Liver (tissue), 10 donors: ENCODE measurements around the gene FCGR2B. TPM values are rescaled to one million over a fixed set of nuclear protein-coding genes. Genes with fewer than 3 reads are reported as not detected.

Experiments used
- DNase-seq: peaks from one replicate; pipeline ENCODE4 v3.0.0-alpha.2; 2017; ENCODE audit warnings: low spot score
- H3K27ac ChIP-seq, 2 donors: one replicate each; pipeline ENCODE4 v1.7.0; 2013; ENCODE audit warnings: inconsistent platforms in 2 of 2, low read length in 2 of 2, control low read depth in 1 of 2, low read depth in 1 of 2, mild to moderate bottlenecking in 1 of 2
- H3K27me3 ChIP-seq, 4 donors: one replicate each; pipeline versions ENCODE4 v1.6.1 to v1.7.0; 2013; ENCODE audit warnings: low read length in 3 of 4, inconsistent platforms in 1 of 4, mild to moderate bottlenecking in 1 of 4, moderate library complexity in 1 of 4; ENCODE audit not compliant: control insufficient read depth in 4 of 4, insufficient read depth in 4 of 4
- H3K36me3 ChIP-seq, 4 donors: one replicate each; pipeline versions ENCODE4 v1.6.1 to v1.7.0; 2013; ENCODE audit warnings: low read length in 3 of 4, mild to moderate bottlenecking in 3 of 4, low read depth in 1 of 4, moderate library complexity in 1 of 4; ENCODE audit not compliant: control insufficient read depth in 4 of 4, insufficient read depth in 3 of 4
- H3K4me1 ChIP-seq, 4 donors: one replicate each; pipeline versions ENCODE4 v1.6.1 to v1.7.0; 2013; ENCODE audit warnings: low read length in 3 of 4, mild to moderate bottlenecking in 3 of 4, moderate library complexity in 1 of 4; ENCODE audit not compliant: control insufficient read depth in 4 of 4, insufficient read depth in 4 of 4
- H3K4me3 ChIP-seq, 3 donors: one replicate each; pipeline versions ENCODE4 v1.6.1 to v1.7.0; 2013; ENCODE audit warnings: low read length in 3 of 3, control low read depth in 1 of 3, low read depth in 1 of 3, mild to moderate bottlenecking in 1 of 3
- H3K9ac ChIP-seq, 2 donors: one replicate each; pipeline ENCODE4 v1.7.0; 2013; ENCODE audit warnings: low read length in 2 of 2, mild to moderate bottlenecking in 2 of 2, moderate library complexity in 2 of 2, control low read depth in 1 of 2, low read depth in 1 of 2
- H3K9me3 ChIP-seq, 4 donors: one replicate each; pipeline versions ENCODE4 v1.6.1 to v1.7.0; 2013; ENCODE audit warnings: low read length in 3 of 4; ENCODE audit not compliant: control insufficient read depth in 4 of 4
- ATF3 ChIP-seq: IDR thresholded peaks from 2 replicates; pipeline ENCODE4 v1.6.1; 2016; ENCODE audit warnings: antibody characterized with exemption
- CTCF ChIP-seq: fragments of 150-350 bp; IDR thresholded peaks from 2 replicates; pipeline ENCODE4 v1.5.1; 2017; ENCODE audit warnings: improper control_type of control experiment, low read depth, low read length; ENCODE audit not compliant: missing input control
- FOXA2 ChIP-seq: IDR thresholded peaks from 2 replicates; pipeline ENCODE4 v1.6.1; 2016; ENCODE audit warnings: antibody characterized with exemption
- MAX ChIP-seq: IDR thresholded peaks from 2 replicates; pipeline ENCODE4 v1.6.1; 2016; ENCODE audit warnings: antibody characterized with exemption
- REST ChIP-seq: IDR thresholded peaks from 2 replicates; pipeline ENCODE4 v1.6.1; 2016; ENCODE audit warnings: antibody characterized with exemption, mild to moderate bottlenecking
- SP1 ChIP-seq: IDR thresholded peaks from 2 replicates; pipeline ENCODE4 v1.6.1; 2018; ENCODE audit warnings: antibody characterized with exemption, mild to moderate bottlenecking
- YY1 ChIP-seq: IDR thresholded peaks from 2 replicates; pipeline ENCODE4 v1.6.1; 2016; ENCODE audit warnings: antibody characterized with exemption, mild to moderate bottlenecking
- WGBS: extraction: QIAGEN DNeasy Blood & Tissue Kit; methylation state at CpG from one replicate; pipeline ENCODE4 v1.1.7; 2013; 5-methylcytosine and 5-hydroxymethylcytosine counted together
- polyA plus RNA-seq, 2 donors: library from polyadenylated mRNA; stranded (reverse) in 1 of 2; unstranded in 1 of 2; fragments of 200-250 nt in 1 of 2; fragments of >200 nt in 1 of 2; fragmentation: Nextera tagmentation in 1 of 2; extraction: Ambion mirVana in 1 of 2; gene quantifications; one replicate each; pipeline versions ENCODE4 v1.2.1 to v1.2.3, GENCODE V29; 2013 to 2015
- small RNA-seq: library from RNA; depleted of rRNA; stranded (forward); fragments of <200 nt; gene quantifications from one replicate; pipeline ENCODE3, GENCODE V24; 2014
- total RNA-seq, 2 donors: library from RNA; depleted of rRNA; stranded (reverse); fragments of >200 nt; gene quantifications; one replicate each; pipeline ENCODE4 v1.2.3, GENCODE V29; 2014
- TF ChIP-seq, protein P1 (sequence below): IDR thresholded peaks from 2 replicates; pipeline ENCODE4 v1.6.1; 2016; ENCODE audit warnings: antibody characterized with exemption
- donor health status: healthy.
- donor health status: healthy.
- donor health status: healthy.
- donor health status: healthy.
- donor health status: healthy.

FCGR2B gene
- total and polyA plus RNA-seq, 4 donors = 7.9 to 39.5 (median 25.0) TPM

GRCh38 chr1:161727256-161727924 is 64.4 kb downstream of the FCGR2B start:
- no peak for DNase-seq
- Histone ChIP-seq H3K9me3 (no peaks in the 10 kb centered on the region), H3K4me3 (peak overlapping the region; percentile 39 to 67 (median 63)), H3K27ac (peak overlapping the region; percentile 87 to 92), H3K27me3 (no peaks in the 10 kb centered on the region), H3K9ac (peak overlapping the region; percentile 61 to 87), H3K36me3 (no peaks in the 10 kb centered on the region), H3K4me1 (peaks cover 2 to 17% (median 9%) of the 10 kb centered on the region in 4 donors)
- peak; percentile 30 for TF ChIP-seq YY1
- TF ChIP-seq SP1 = peak; percentile 3
- TF ChIP-seq, protein P1, sequence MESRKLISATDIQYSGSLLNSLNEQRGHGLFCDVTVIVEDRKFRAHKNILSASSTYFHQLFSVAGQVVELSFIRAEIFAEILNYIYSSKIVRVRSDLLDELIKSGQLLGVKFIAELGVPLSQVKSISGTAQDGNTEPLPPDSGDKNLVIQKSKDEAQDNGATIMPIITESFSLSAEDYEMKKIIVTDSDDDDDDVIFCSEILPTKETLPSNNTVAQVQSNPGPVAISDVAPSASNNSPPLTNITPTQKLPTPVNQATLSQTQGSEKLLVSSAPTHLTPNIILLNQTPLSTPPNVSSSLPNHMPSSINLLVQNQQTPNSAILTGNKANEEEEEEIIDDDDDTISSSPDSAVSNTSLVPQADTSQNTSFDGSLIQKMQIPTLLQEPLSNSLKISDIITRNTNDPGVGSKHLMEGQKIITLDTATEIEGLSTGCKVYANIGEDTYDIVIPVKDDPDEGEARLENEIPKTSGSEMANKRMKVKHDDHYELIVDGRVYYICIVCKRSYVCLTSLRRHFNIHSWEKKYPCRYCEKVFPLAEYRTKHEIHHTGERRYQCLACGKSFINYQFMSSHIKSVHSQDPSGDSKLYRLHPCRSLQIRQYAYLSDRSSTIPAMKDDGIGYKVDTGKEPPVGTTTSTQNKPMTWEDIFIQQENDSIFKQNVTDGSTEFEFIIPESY = no peak
- no peak for TF ChIP-seq ATF3
- TF ChIP-seq REST = no peak
- TF ChIP-seq CTCF = no peak
- no peak for TF ChIP-seq MAX
- TF ChIP-seq FOXA2 = no peak
- WGBS = 2% methylated on average over 38 of the region's 38 CpGs

Small RNA genes lying within 50 kb of the gene (small RNA-seq; reads per million reads assigned to genes)
- gene RF00019 = not detected

Other genes with a start within 250 kb of the FCGR2B start
- 10 to 100 TPM; 15.5 to 16.0 TPM for gene FCGR2A, start 157.7 kb upstream of the FCGR2B start, total RNA-seq
- 1 to 10 TPM; 2.9 to 7.5 TPM for gene FCGR2A, start 157.7 kb upstream of the FCGR2B start, polyA plus RNA-seq
- 1 to 10 TPM; 2.4 to 3.1 TPM for gene HSPA6, start 138.6 kb upstream of the FCGR2B start, total RNA-seq
- gene HSPA6, start 138.6 kb upstream of the FCGR2B start, polyA plus RNA-seq = under 1 TPM; 0.44 to 0.63 TPM
- 10 to 100 TPM; 37.7 to 70.1 TPM for gene FCGR3A, start 113.3 kb upstream of the FCGR2B start, total RNA-seq
- gene FCGR3A, start 113.3 kb upstream of the FCGR2B start, polyA plus RNA-seq = 10 to 100 TPM in 1 of 2 donors, 1 to 10 TPM in 1; 9.8 to 60.7 TPM
- 1 to 10 TPM; 6.0 to 9.2 TPM for gene FCGR3B, start 32.0 kb upstream of the FCGR2B start, total RNA-seq
- 1 to 10 TPM in 1 of 2 donors, under 1 TPM in 1; 0.64 to 2.2 TPM for gene FCGR3B, start 32.0 kb upstream of the FCGR2B start, polyA plus RNA-seq
- gene FCRLA, start 44.1 kb downstream of the FCGR2B start, total RNA-seq = 1 to 10 TPM in 1 of 2 donors, under 1 TPM in 1; 0.33 to 3.3 TPM
- gene FCRLA, start 44.1 kb downstream of the FCGR2B start, polyA plus RNA-seq = under 1 TPM; 0.06 to 0.25 TPM
- gene FCRLB, start 58.4 kb downstream of the FCGR2B start, total RNA-seq = 1 to 10 TPM in 1 of 2 donors, under 1 TPM in 1; 0.33 to 2.9 TPM
- gene FCRLB, start 58.4 kb downstream of the FCGR2B start, polyA plus RNA-seq = under 1 TPM; 0.38 to 0.76 TPM
- gene DUSP12, start 86.6 kb downstream of the FCGR2B start, total RNA-seq = 10 to 100 TPM; 14.9 to 18.2 TPM
- 10 to 100 TPM in 1 of 2 donors, 1 to 10 TPM in 1; 7.9 to 10.1 TPM for gene DUSP12, start 86.6 kb downstream of the FCGR2B start, polyA plus RNA-seq
- 10 to 100 TPM; 16.5 to 22.5 TPM for gene ATF6, start 103.2 kb downstream of the FCGR2B start, total RNA-seq
- gene ATF6, start 103.2 kb downstream of the FCGR2B start, polyA plus RNA-seq = 10 to 100 TPM; 10.0 to 10.3 TPM